DOHH2 (cell line): ENCODE data around the gene IFI44L.

Experiments
- H3F3A ChIP-seq: fragments of 200-600 bp; sonication (generic), shearing (Covaris generic); 2 replicates; pipeline ENCODE4 v1.6.0; 2016; ENCODE audit warnings: antibody characterized with exemption, mild to moderate bottlenecking; ENCODE audit not compliant: control insufficient read depth, insufficient read depth
- H3K27ac ChIP-seq: fragments of 200-600 bp; sonication (generic); 2 replicates; pipeline ENCODE4 v1.5.1; 2014; ENCODE audit warnings: low read depth, mild to moderate bottlenecking, low read length, moderate library complexity
- H3K27me3 ChIP-seq: fragments of 200-600 bp; sonication (generic); 2 replicates; pipeline ENCODE4 v1.6.1; 2014; ENCODE audit warnings: mild to moderate bottlenecking, low read length, mixed read lengths; ENCODE audit not compliant: control insufficient read depth
- H3K36me3 ChIP-seq: fragments of 200-600 bp; sonication (generic); 2 replicates; pipeline ENCODE4 v1.6.1; 2014; ENCODE audit warnings: mild to moderate bottlenecking, low read length, moderate library complexity, mixed read lengths; ENCODE audit not compliant: control insufficient read depth
- H3K4me1 ChIP-seq: fragments of 200-600 bp; sonication (generic); 2 replicates; pipeline ENCODE4 v1.6.1; 2014; ENCODE audit warnings: mild to moderate bottlenecking, low read length, mixed read lengths; ENCODE audit not compliant: control insufficient read depth
- H3K4me2 ChIP-seq: fragments of 200-600 bp; sonication (generic); 2 replicates; pipeline ENCODE4 v1.6.0; 2014; ENCODE audit warnings: mild to moderate bottlenecking, low read length, moderate library complexity
- H3K4me3 ChIP-seq: fragments of 200-600 bp; sonication (generic); 2 replicates; pipeline ENCODE4 v1.5.1; 2014; ENCODE audit warnings: mild to moderate bottlenecking, low read length, mixed read lengths
- H3K79me2 ChIP-seq: fragments of 200-600 bp; sonication (generic); 2 replicates; pipeline ENCODE4 v1.6.1; 2014; ENCODE audit warnings: mild to moderate bottlenecking, low read length, mixed read lengths; ENCODE audit not compliant: control insufficient read depth
- H3K9me2 ChIP-seq: fragments of 200-600 bp; sonication (generic); replicated peaks from 2 replicates; pipeline ENCODE4 v1.6.1; 2014; ENCODE audit warnings: mild to moderate bottlenecking, low read length, mixed read lengths; ENCODE audit not compliant: control insufficient read depth
- H3K9me3 ChIP-seq: fragments of 200-600 bp; sonication (generic); 2 replicates; pipeline ENCODE4 v1.6.1; 2014; ENCODE audit warnings: antibody characterized with exemption, low read length, mixed read lengths; ENCODE audit not compliant: control insufficient read depth, insufficient read depth
- H4K20me1 ChIP-seq: fragments of 200-600 bp; sonication (generic); 2 replicates; pipeline ENCODE4 v1.6.0; 2014; ENCODE audit warnings: low read depth, mild to moderate bottlenecking, antibody characterized with exemption, low read length, moderate library complexity; ENCODE audit not compliant: control insufficient read depth, insufficient read depth
- EZH2phosphoT487 ChIP-seq: fragments of 200-600 bp; sonication (generic); IDR thresholded peaks from 2 replicates; pipeline ENCODE4 v1.6.1; 2017; ENCODE audit warnings: borderline replicate concordance, mild to moderate bottlenecking, antibody characterized with exemption, low read length, moderate library complexity, mixed read lengths
- TF ChIP-seq, protein P1 (sequence below): fragments of 200-600 bp; sonication (generic); IDR thresholded peaks from one replicate; pipeline ENCODE4 v1.5.1; 2014; ENCODE audit warnings: antibody characterized with exemption, mild to moderate bottlenecking, low read depth, low read length; ENCODE audit not compliant: poor library complexity, severe bottlenecking

The IFI44L gene

DNA sequence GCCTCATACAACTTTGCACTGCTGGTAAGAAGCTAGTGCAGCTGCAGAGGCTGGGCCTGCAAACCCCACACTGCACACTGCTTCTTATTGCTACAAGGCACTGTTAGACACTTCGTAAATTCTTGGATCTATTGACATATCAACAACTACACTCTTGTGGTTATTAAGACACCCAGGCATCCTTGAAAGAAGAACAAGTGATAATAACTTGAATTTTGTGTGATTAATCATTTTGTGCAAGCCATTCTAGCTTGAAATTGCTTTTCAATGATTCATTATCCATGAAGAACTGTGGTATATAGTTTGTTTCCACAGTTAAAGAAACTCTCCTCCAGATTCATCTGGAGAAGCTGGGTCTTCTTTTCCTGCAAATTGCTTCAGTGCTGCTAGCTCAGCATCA, 33.7 kb upstream of the IFI44L start:
- no peak overlapping the region for H3K4me2 ChIP-seq
- H3K27me3 ChIP-seq: no peaks in the 10 kb centered on the region
- TF ChIP-seq, protein P1, sequence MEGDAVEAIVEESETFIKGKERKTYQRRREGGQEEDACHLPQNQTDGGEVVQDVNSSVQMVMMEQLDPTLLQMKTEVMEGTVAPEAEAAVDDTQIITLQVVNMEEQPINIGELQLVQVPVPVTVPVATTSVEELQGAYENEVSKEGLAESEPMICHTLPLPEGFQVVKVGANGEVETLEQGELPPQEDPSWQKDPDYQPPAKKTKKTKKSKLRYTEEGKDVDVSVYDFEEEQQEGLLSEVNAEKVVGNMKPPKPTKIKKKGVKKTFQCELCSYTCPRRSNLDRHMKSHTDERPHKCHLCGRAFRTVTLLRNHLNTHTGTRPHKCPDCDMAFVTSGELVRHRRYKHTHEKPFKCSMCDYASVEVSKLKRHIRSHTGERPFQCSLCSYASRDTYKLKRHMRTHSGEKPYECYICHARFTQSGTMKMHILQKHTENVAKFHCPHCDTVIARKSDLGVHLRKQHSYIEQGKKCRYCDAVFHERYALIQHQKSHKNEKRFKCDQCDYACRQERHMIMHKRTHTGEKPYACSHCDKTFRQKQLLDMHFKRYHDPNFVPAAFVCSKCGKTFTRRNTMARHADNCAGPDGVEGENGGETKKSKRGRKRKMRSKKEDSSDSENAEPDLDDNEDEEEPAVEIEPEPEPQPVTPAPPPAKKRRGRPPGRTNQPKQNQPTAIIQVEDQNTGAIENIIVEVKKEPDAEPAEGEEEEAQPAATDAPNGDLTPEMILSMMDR: no peak
- TF ChIP-seq EZH2phosphoT487: no peak
- H3K79me2 ChIP-seq: no peaks in the 10 kb centered on the region
- H4K20me1 ChIP-seq: no peaks in the 10 kb centered on the region
- H3K4me3 ChIP-seq: no peak overlapping the region
- no peaks in the 10 kb centered on the region for H3K4me1 ChIP-seq
- H3K9me2 ChIP-seq: no peaks in the 10 kb centered on the region
- no peaks in the 10 kb centered on the region for H3K36me3 ChIP-seq
- H3K27ac ChIP-seq: no peak overlapping the region
- H3F3A ChIP-seq: no peaks in the 10 kb centered on the region
- H3K9me3 ChIP-seq: no peaks in the 10 kb centered on the region

DNA sequence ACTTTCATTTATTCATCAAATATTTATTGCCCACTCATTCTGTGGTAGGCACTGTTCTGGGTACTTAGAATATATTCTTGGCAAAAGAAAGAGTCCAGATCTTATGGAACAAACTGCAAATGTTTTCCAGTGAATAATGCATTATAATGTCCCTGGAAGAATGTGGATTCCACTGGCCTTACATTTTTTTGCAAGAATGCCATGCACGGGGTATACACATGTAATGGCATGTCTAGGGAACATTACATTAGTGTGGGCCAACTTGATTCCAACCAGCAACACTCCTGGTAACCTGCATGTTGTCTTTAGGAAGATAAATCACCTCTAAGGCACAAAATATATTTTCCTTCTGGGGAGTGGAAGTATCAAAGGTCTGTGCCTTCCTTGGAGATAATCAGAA, 33.0 kb upstream of the IFI44L start:
- Histone ChIP-seq H3K36me3 (no peaks in the 10 kb centered on the region), H3F3A (no peaks in the 10 kb centered on the region), H3K9me2 (no peaks in the 10 kb centered on the region), H3K4me3 (no peak overlapping the region), H3K27ac (no peak overlapping the region), H3K9me3 (no peaks in the 10 kb centered on the region), H4K20me1 (no peaks in the 10 kb centered on the region), H3K79me2 (no peaks in the 10 kb centered on the region), H3K4me2 (no peak overlapping the region), H3K27me3 (no peaks in the 10 kb centered on the region), H3K4me1 (no peaks in the 10 kb centered on the region)
- no peak for TF ChIP-seq EZH2phosphoT487
- TF ChIP-seq, protein P1: no peak

DNA sequence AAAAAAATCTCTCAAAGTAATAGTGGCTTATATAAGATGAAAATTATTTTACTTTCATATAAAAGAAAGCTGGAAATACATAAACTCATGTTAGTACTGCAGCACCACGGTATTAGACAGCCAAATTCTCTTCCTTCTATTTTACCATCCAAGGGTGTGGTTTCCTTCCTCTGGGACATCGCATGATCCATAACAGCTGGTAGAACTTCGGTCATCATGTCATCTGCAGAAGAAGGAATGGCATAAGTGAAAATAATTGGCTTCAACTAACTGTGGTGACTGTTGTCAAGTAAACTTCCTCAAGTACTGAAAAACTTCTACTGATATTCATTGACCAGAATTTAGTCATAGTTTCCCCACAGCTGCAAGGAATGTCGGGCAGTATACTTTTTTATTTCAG, 28.3 kb upstream of the IFI44L start:
- no peaks in the 10 kb centered on the region for H3K4me1 ChIP-seq
- TF ChIP-seq, protein P1: no peak
- TF ChIP-seq EZH2phosphoT487: no peak
- no peak overlapping the region for H3K4me2 ChIP-seq
- H3K27ac ChIP-seq: no peak overlapping the region
- H3K4me3 ChIP-seq: no peak overlapping the region
- H4K20me1 ChIP-seq: no peaks in the 10 kb centered on the region
- no peaks in the 10 kb centered on the region for H3K79me2 ChIP-seq
- H3K9me3 ChIP-seq: no peaks in the 10 kb centered on the region
- no peaks in the 10 kb centered on the region for H3K36me3 ChIP-seq
- H3K27me3 ChIP-seq: 0 out of 2 replicates have a peak, but pooled peaks cover 2% of the 10 kb centered on the region
- no peaks in the 10 kb centered on the region for H3F3A ChIP-seq
- no peaks in the 10 kb centered on the region for H3K9me2 ChIP-seq

DNA sequence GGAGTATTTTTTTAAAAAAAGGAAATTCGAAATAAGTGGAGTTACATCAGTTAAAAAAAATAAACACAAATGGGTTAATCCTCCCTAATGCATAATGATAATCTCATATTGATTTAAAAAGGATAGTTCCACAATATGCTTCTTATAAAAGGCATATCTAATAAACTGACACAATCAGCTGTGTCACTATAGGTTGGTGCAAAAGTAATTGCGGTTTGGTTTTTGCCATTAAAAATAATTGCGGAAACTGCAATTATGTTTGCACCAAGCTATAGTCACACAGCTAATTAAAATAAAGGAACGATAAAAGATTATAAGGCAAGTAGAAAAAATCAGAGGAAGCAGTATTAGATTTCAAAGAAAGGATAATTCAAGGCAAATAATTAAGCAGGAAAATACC, 21.0 kb upstream of the IFI44L start:
- no peaks in the 10 kb centered on the region for H3K9me3 ChIP-seq
- no peak overlapping the region for H3K4me3 ChIP-seq
- H3K27ac ChIP-seq: no peak overlapping the region
- H4K20me1 ChIP-seq: no peaks in the 10 kb centered on the region
- no peaks in the 10 kb centered on the region for H3F3A ChIP-seq
- H3K36me3 ChIP-seq: no peaks in the 10 kb centered on the region
- no peaks in the 10 kb centered on the region for H3K79me2 ChIP-seq
- no peaks in the 10 kb centered on the region; the same call in 1 of the 2 replicates for H3K27me3 ChIP-seq
- H3K4me1 ChIP-seq: no peaks in the 10 kb centered on the region
- H3K4me2 ChIP-seq: no peak overlapping the region
- no peaks in the 10 kb centered on the region for H3K9me2 ChIP-seq
- no peak for TF ChIP-seq EZH2phosphoT487
- TF ChIP-seq, protein P1: no peak
